ENCODE data around the gene CUX1.

DNA sequence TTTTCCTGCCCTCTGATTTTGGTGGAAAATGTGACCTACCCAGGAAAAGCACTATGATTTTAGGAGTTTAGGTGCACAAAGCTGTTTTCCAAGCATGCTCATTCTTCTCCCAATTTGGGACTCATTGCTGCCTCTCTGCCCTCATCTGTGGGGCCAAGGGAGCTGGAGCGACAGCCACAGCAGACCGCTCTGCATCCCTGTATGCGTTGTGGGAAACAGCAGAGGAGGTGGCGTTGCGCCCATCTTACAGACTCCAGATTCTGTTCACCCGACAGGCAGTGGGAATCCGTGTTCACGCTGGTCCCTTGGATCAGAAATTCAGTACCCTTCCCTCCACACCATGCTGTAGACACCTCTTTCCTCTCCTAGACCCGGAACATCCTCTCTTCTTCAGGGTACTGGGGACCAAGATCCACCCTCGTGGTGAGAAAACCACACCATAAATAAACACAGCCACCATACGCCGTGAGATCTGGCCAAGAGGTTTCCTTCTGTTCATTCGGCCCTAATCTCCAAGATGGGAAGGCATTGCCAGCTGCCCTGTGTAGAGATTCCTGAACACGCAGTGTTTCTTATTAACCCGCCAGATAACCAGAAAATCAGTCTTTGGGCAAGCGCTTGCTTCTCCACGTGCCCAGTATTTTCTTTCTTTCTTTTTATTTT is 87.9 kb downstream of the CUX1 start:
- TF ChIP-seq, protein P1, sequence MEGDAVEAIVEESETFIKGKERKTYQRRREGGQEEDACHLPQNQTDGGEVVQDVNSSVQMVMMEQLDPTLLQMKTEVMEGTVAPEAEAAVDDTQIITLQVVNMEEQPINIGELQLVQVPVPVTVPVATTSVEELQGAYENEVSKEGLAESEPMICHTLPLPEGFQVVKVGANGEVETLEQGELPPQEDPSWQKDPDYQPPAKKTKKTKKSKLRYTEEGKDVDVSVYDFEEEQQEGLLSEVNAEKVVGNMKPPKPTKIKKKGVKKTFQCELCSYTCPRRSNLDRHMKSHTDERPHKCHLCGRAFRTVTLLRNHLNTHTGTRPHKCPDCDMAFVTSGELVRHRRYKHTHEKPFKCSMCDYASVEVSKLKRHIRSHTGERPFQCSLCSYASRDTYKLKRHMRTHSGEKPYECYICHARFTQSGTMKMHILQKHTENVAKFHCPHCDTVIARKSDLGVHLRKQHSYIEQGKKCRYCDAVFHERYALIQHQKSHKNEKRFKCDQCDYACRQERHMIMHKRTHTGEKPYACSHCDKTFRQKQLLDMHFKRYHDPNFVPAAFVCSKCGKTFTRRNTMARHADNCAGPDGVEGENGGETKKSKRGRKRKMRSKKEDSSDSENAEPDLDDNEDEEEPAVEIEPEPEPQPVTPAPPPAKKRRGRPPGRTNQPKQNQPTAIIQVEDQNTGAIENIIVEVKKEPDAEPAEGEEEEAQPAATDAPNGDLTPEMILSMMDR (conservative IDR thresholded peaks at IDR 0.05; ENCODE audit: low read depth, low read length) = no peak
- no peak for TF ChIP-seq EZH2 (IDR thresholded peaks at IDR 0.05; ENCODE audit: low read length, unreplicated experiment)
